CD4-positive, CD25-positive, alpha-beta regulatory T cell (primary cell): Measurements from ENCODE around the gene LHX4. TPM values are rescaled to one million over a fixed set of nuclear protein-coding genes. Genes with fewer than 3 reads are reported as not detected.
"Not testable (repeated sequence)": the region's sequence is repeated elsewhere in the genome, so short reads cannot be mapped to it uniquely, and the experiment has no call there.

Experiments used
- ATAC-seq, 2 donors: fragments of 150-1000 bp; cut with Tn5 transposase; one replicate each; pipeline ENCODE4 v1.10.0; 2021; ENCODE audit warnings: low read depth in 2 of 2, moderate number of reproducible peaks in 2 of 2, moderate library complexity in 1 of 2
- DNase-seq, 3 donors: peaks; one replicate each; pipeline versions ENCODE4 v3.0.0 to v3.0.0-alpha.2; 2012 to 2022; ENCODE audit warnings: mixed read lengths in 1 of 3
- H3K27ac ChIP-seq: one replicate; pipeline ENCODE4 v1.7.0; 2013; ENCODE audit warnings: mild to moderate bottlenecking, low read length; ENCODE audit not compliant: insufficient read depth, poor library complexity, severe bottlenecking
- H3K27me3 ChIP-seq: one replicate; pipeline ENCODE4 v1.7.0; 2013; ENCODE audit warnings: low read length; ENCODE audit not compliant: control insufficient read depth, insufficient read depth
- H3K36me3 ChIP-seq: one replicate; pipeline ENCODE4 v1.7.0; 2013; ENCODE audit warnings: mild to moderate bottlenecking, low read length, moderate library complexity; ENCODE audit not compliant: control insufficient read depth, insufficient read depth
- H3K4me1 ChIP-seq: 2 replicates; pipeline ENCODE4 v1.7.0; 2013; ENCODE audit warnings: mild to moderate bottlenecking, low read length; ENCODE audit not compliant: insufficient read depth, control insufficient read depth, poor library complexity, severe bottlenecking
- H3K4me3 ChIP-seq: one replicate; pipeline ENCODE4 v1.7.0; 2013; ENCODE audit warnings: low read depth, mild to moderate bottlenecking, low read length, moderate library complexity
- H3K9me3 ChIP-seq, 2 experiments: 1 replicate in 1 of 2; 2 replicates in 1 of 2; pipeline ENCODE4 v1.7.0; 2013; ENCODE audit warnings: low read length in 2 of 2, mild to moderate bottlenecking in 1 of 2, moderate library complexity in 1 of 2; ENCODE audit not compliant: control insufficient read depth in 2 of 2
- H3K27ac Mint-ChIP-seq, 3 donors: one replicate each; pipeline ENCODE4 v1.8.0; 2020 to 2022; ENCODE audit warnings: mild to moderate bottlenecking in 3 of 3, mixed read lengths in 3 of 3, moderate library complexity in 2 of 3
- H3K27me3 Mint-ChIP-seq: one replicate; pipeline ENCODE4 v1.8.0; 2022; ENCODE audit warnings: mild to moderate bottlenecking, mixed read lengths
- H3K36me3 Mint-ChIP-seq: one replicate; pipeline ENCODE4 v1.8.0; 2020; ENCODE audit warnings: mixed read lengths
- H3K4me1 Mint-ChIP-seq, 4 donors: one replicate each; pipeline ENCODE4 v1.8.0; 2020 to 2022; ENCODE audit warnings: mixed read lengths in 4 of 4, mild to moderate bottlenecking in 1 of 4
- H3K4me3 Mint-ChIP-seq, 4 donors: one replicate each; pipeline ENCODE4 v1.8.0; 2020 to 2022; ENCODE audit warnings: mild to moderate bottlenecking in 4 of 4, mixed read lengths in 4 of 4, moderate library complexity in 3 of 4
- H3K9me3 Mint-ChIP-seq, 7 donors: one replicate each; pipeline ENCODE4 v1.8.0; 2020 to 2022; ENCODE audit warnings: mixed read lengths in 7 of 7, mild to moderate bottlenecking in 3 of 7, moderate library complexity in 2 of 7
- polyA plus RNA-seq, 4 donors: library from polyadenylated mRNA; unstranded; fragments of 300-500 nt; fragmentation: Illumina TruSeq; gene quantifications; one replicate each; pipeline ENCODE4 v1.2.3, GENCODE V29; 2021
- total RNA-seq: library from RNA; stranded (reverse); gene quantifications from one replicate; pipeline ENCODE4 v1.2.3, GENCODE V29; 2022

Gene LHX4
- total and polyA plus RNA-seq, 5 donors from 2014 or later, result 0.17 to 0.32 (median 0.28) TPM; not detected in 1

GRCh38 chr1:180198196-180198595 lies 31.9 kb upstream of the LHX4 start:
- Histone ChIP-seq H3K27me3 (no peaks in the 10 kb centered on the region), H3K27ac (no peak overlapping the region), H3K4me3 (no peak overlapping the region), H3K36me3 (peaks cover 13% of the 10 kb centered on the region), H3K4me1 (no peaks in the 10 kb centered on the region), H3K9me3 (no peaks in the 10 kb centered on the region)
- Mint-ChIP-seq H3K9me3 (no peaks in the 10 kb centered on the region), H3K27me3 (no peaks in the 10 kb centered on the region), H3K4me1 (no peaks in the 10 kb centered on the region), H3K36me3 (peaks cover 7% of the 10 kb centered on the region), H3K4me3 (no peak overlapping the region), H3K27ac (no peak overlapping the region)
- DNase-seq (no peak), ATAC-seq (no peak)

GRCh38 chr1:180198611-180199010 lies 31.5 kb upstream of the LHX4 start:
- ATAC-seq, result no peak
- Mint-ChIP-seq H3K27ac (no peak overlapping the region), H3K27me3 (no peaks in the 10 kb centered on the region), H3K4me1 (no peaks in the 10 kb centered on the region), H3K36me3 (peaks cover 7% of the 10 kb centered on the region), H3K4me3 (no peak overlapping the region), H3K9me3 (no peaks in the 10 kb centered on the region)
- DNase-seq, result no peak
- Histone ChIP-seq H3K4me1 (no peaks in the 10 kb centered on the region), H3K27ac (no peak overlapping the region), H3K4me3 (no peak overlapping the region), H3K9me3 (no peaks in the 10 kb centered on the region), H3K27me3 (no peaks in the 10 kb centered on the region), H3K36me3 (peaks cover 13% of the 10 kb centered on the region)

GRCh38 chr1:180199018-180199417 lies 31.0 kb upstream of the LHX4 start:
- Mint-ChIP-seq H3K27ac (no peak overlapping the region), H3K9me3 (no peaks in the 10 kb centered on the region), H3K4me3 (peak overlapping the region in 1 of 4 donors; percentile 34), H3K27me3 (no peaks in the 10 kb centered on the region), H3K36me3 (peaks cover 7% of the 10 kb centered on the region), H3K4me1 (no peaks in the 10 kb centered on the region)
- DNase-seq (no peak), ATAC-seq (no peak)
- Histone ChIP-seq H3K36me3 (peaks cover 13% of the 10 kb centered on the region), H3K27me3 (no peaks in the 10 kb centered on the region), H3K4me3 (no peak overlapping the region), H3K27ac (no peak overlapping the region), H3K4me1 (no peaks in the 10 kb centered on the region), H3K9me3 (no peaks in the 10 kb centered on the region)

DNA sequence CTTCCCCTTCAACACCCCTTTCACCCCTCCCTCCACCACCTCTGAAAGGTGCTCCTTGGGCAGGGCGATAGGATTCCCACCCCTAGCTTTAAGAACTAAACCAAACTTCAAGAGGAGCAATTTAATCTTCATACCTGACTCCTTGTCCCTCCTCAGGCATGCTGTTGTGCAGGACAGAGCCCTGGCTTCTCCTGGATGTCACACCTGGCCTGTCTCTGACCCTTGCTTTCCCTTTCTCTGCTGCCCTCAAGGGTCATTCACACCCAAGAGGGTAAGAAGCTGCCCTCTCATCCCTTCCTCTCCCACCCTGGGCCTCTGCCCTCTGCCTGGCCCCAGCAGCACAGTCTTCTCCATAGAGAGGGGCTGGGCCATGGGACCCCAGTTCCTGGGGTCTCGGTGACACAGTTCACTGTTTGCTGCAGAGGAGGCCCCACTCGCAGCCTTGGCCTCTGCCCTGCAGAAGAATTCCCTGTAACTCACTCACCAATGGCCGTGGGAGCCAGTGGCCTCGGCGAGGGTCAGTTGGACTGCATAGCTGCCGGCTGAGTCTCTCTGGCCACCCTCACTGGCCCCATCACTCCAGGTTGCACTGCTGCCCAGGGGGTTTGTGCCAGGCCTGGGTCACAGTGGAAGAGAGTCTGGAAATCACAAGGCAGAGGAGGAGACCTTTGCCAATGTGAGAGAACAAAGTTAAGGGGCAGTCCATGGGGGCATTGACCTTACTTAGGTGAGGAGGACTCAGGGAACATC lies 28.4 kb upstream of the LHX4 start:
- DNase-seq (no peak), ATAC-seq (no peak)
- H3K27ac Mint-ChIP-seq, result no peak overlapping the region
- Histone ChIP-seq H3K4me3 (no peak overlapping the region), H3K27me3 (no peaks in the 10 kb centered on the region), H3K9me3 (no peaks in the 10 kb centered on the region), H3K36me3 (peaks cover 3% of the 10 kb centered on the region), H3K4me1 (no peaks in the 10 kb centered on the region), H3K27ac (no peak overlapping the region)
- H3K4me1 Mint-ChIP-seq, result no peaks in the 10 kb centered on the region
- no peaks in the 10 kb centered on the region for H3K36me3 Mint-ChIP-seq
- H3K27me3 Mint-ChIP-seq, result no peaks in the 10 kb centered on the region
- H3K9me3 Mint-ChIP-seq, result no peaks in the 10 kb centered on the region
- H3K4me3 Mint-ChIP-seq, result no peak overlapping the region

DNA sequence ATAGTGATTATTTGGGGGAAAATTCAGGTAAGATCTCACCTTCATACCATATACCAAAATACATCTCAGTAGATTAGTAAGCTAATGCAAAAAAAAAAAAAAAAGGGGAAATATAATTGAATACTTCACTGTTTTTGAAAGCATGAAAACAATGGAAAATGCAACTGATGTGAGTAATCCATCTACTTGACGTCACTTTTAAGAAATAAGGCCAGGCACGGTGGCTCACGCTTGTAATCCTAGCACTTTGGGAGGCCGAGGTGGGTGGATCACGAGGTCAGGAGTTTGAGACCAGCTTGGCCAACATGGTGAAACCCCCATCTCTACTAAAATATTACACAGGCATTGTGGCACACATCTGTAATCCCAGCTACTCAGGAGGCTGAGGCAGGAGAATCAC lies 27.5 kb upstream of the LHX4 start:
- not testable (repeated sequence) for H3K9me3 ChIP-seq, H3K27me3 Mint-ChIP-seq, H3K4me1 Mint-ChIP-seq, H3K27ac Mint-ChIP-seq, H3K4me3 ChIP-seq, H3K36me3 ChIP-seq, H3K4me3 Mint-ChIP-seq, ATAC-seq, H3K9me3 Mint-ChIP-seq, H3K36me3 Mint-ChIP-seq, H3K27me3 ChIP-seq, H3K4me1 ChIP-seq, DNase-seq, H3K27ac ChIP-seq

DNA sequence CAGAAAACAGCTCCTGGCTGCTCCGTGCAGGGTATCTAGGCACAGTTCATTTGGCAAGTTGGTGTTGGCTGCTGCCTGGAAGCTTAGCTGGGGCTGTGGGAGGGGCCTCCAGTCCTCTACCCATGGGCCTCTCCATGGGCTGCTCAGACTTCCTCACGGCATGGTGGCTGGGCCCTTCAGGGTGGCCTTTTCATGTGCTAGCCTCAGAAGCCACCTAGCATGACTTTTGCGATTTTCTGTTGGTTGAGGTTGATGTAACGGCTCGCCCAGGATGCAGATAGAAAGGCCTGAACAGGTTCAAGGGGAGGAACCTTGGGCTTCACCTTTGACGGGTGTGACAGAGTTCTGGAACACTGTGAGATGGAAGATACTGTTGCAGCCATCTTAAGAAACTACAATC lies 25.8 kb upstream of the LHX4 start:
- no peaks in the 10 kb centered on the region for H3K27me3 ChIP-seq
- Mint-ChIP-seq H3K4me3 (no peak overlapping the region), H3K27me3 (peaks cover 7% of the 10 kb centered on the region), H3K36me3 (no peaks in the 10 kb centered on the region), H3K4me1 (no peaks in the 10 kb centered on the region), H3K9me3 (no peaks in the 10 kb centered on the region), H3K27ac (peak overlapping the region in 1 of 3 donors; percentile 60)
- no peaks in the 10 kb centered on the region for H3K4me1 ChIP-seq
- H3K27ac ChIP-seq, result no peak overlapping the region
- H3K4me3 ChIP-seq, result no peak overlapping the region
- no peaks in the 10 kb centered on the region for H3K9me3 ChIP-seq
- ATAC-seq, result no peak
- no peaks in the 10 kb centered on the region for H3K36me3 ChIP-seq
- DNase-seq, result no peak

DNA sequence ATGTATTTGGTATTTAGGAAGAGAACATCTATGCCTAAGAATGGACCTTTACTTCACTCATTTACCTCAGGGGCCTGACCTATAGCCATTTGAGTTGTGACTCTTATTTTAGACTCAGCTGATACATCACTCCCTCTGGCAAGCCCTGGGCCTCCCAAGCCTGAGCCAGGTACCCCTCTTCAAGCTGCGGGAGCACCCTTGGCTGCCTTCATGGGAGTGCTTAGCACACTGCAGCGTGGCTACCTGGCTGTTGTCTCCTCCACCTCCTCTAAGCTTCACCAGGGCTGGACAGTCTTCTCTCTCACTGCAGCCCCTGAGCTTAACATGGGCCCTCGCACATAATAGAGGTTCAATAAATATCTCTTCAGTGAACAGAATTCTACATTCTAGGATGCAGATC lies 23.5 kb upstream of the LHX4 start:
- no peak overlapping the region for H3K4me3 ChIP-seq
- H3K36me3 Mint-ChIP-seq, result no peaks in the 10 kb centered on the region
- ATAC-seq (no peak), DNase-seq (no peak)
- no peaks in the 10 kb centered on the region for H3K9me3 Mint-ChIP-seq
- peaks cover 9% of the 10 kb centered on the region for H3K27me3 Mint-ChIP-seq
- H3K4me1 Mint-ChIP-seq, result no peaks in the 10 kb centered on the region
- no peaks in the 10 kb centered on the region for H3K36me3 ChIP-seq
- no peak overlapping the region for H3K4me3 Mint-ChIP-seq
- no peak overlapping the region for H3K27ac Mint-ChIP-seq
- H3K9me3 ChIP-seq, result no peaks in the 10 kb centered on the region
- no peak overlapping the region for H3K27ac ChIP-seq
- H3K27me3 ChIP-seq, result no peaks in the 10 kb centered on the region
- H3K4me1 ChIP-seq, result no peaks in the 10 kb centered on the region

DNA sequence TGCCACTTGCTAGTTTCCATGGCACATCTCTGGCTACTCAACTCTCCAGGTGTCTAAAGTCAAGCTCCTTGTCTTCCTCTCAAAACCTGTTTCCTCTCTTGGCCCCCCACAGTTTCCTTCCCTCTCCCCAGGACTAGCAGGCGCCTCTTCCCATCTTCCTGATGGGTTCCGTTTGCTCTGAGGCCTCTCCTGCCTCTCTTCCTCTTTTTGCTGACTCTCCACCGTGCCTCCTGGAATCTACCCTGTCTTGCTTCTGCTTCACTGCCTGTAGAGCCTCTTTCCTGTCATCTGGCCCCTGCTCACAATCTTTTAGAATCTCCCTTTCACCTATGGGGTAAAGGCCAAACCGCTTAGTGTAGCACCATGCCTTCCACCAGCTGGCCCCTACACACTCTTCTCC lies 21.8 kb upstream of the LHX4 start:
- H3K4me3 Mint-ChIP-seq, result no peak overlapping the region
- no peaks in the 10 kb centered on the region for H3K9me3 Mint-ChIP-seq
- H3K27me3 ChIP-seq, result no peaks in the 10 kb centered on the region
- ATAC-seq (peak in 1 of 2 donors; percentile 22), DNase-seq (no peak)
- no peak overlapping the region for H3K4me3 ChIP-seq
- no peaks in the 10 kb centered on the region for H3K36me3 ChIP-seq
- no peak overlapping the region for H3K27ac ChIP-seq
- H3K27me3 Mint-ChIP-seq, result peaks cover 17% of the 10 kb centered on the region
- no peaks in the 10 kb centered on the region for H3K9me3 ChIP-seq
- H3K4me1 ChIP-seq, result peaks cover 1% of the 10 kb centered on the region
- H3K4me1 Mint-ChIP-seq, result peaks cover under 1 to 3% (median 2%) of the 10 kb centered on the region in 4 donors
- no peaks in the 10 kb centered on the region for H3K36me3 Mint-ChIP-seq
- H3K27ac Mint-ChIP-seq, result no peak overlapping the region
